COLO668 (cell line): ENCODE results near the gene TSPAN9.

Experiments used
- DNase-seq: peaks from one replicate; lab custom pipeline; 2025; ENCODE audit not compliant: unreplicated experiment; lab: John Stamatoyannopoulos, UW

The TSPAN9 gene

GRCh38 chr12:3288690-3289089 is 211.5 kb downstream of the TSPAN9 start:
- no peak for DNase-seq

- DNase-seq: no peak
Observed at GRCh38 chr12:3289702-3290101, 212.5 kb downstream of the TSPAN9 start.

- DNase-seq: no peak
Observed at GRCh38 chr12:3291939-3292338, 214.8 kb downstream of the TSPAN9 start.

GRCh38 chr12:3292677-3293412 is 215.7 kb downstream of the TSPAN9 start:
- DNase-seq: no peak

- DNase-seq: peak; percentile 11
Observed at GRCh38 chr12:3293446-3294161, 216.4 kb downstream of the TSPAN9 start.

GRCh38 chr12:3294481-3294911 is 217.3 kb downstream of the TSPAN9 start:
- peak; percentile 10 for DNase-seq

- no peak for DNase-seq
Observed at GRCh38 chr12:3295225-3295624, 218.0 kb downstream of the TSPAN9 start.

GRCh38 chr12:3295646-3296408 is 218.6 kb downstream of the TSPAN9 start:
- no peak for DNase-seq

- no peak for DNase-seq
Observed at GRCh38 chr12:3296409-3296701, 219.2 kb downstream of the TSPAN9 start.

- no peak for DNase-seq
Observed at GRCh38 chr12:3298603-3299002, 221.4 kb downstream of the TSPAN9 start.

GRCh38 chr12:3299929-3300832 is 223.0 kb downstream of the TSPAN9 start:
- DNase-seq: peak; percentile 88

- DNase-seq: no peak
Observed at GRCh38 chr12:3300833-3301401, 223.7 kb downstream of the TSPAN9 start.

- DNase-seq: no peak
Observed at GRCh38 chr12:3302401-3303041, 225.3 kb downstream of the TSPAN9 start.

- DNase-seq: peak; percentile 60
Observed at GRCh38 chr12:3303410-3304136, 226.4 kb downstream of the TSPAN9 start.

- peak; percentile 71 for DNase-seq
Observed at GRCh38 chr12:3304436-3305165, 227.4 kb downstream of the TSPAN9 start.

- no peak for DNase-seq
Observed at GRCh38 chr12:3305464-3305863, 228.3 kb downstream of the TSPAN9 start.

GRCh38 chr12:3305904-3306619 is 228.9 kb downstream of the TSPAN9 start:
- DNase-seq: no peak

- no peak for DNase-seq
Observed at GRCh38 chr12:3307389-3307788, 230.2 kb downstream of the TSPAN9 start.
